Neural cell (in vitro differentiated cells): Measurements from ENCODE around the gene LTO1. TPM values are rescaled to one million over a fixed set of nuclear protein-coding genes. Genes with fewer than 3 reads are reported as not detected.

ENCODE experiments used
- H2AFZ ChIP-seq: fragments of 200-600, 300-800 bp; sonication (generic), shearing (Covaris generic); 2 replicates; pipeline ENCODE4 v1.6.0; 2014; ENCODE audit warnings: low read depth, mild to moderate bottlenecking, antibody characterized with exemption, low read length, moderate library complexity
- H3F3A ChIP-seq: fragments of 200-600 bp; shearing (Covaris generic); 2 replicates; pipeline ENCODE4 v1.6.1; 2016; ENCODE audit warnings: mild to moderate bottlenecking, moderate library complexity, mixed read lengths, antibody characterized with exemption, low read length; ENCODE audit not compliant: insufficient read depth, poor library complexity, severe bottlenecking
- H3K27ac ChIP-seq: fragments of 200-600, 300-800 bp; sonication (generic), shearing (Covaris generic); 2 replicates; pipeline ENCODE4 v1.5.1; 2014; ENCODE audit warnings: mild to moderate bottlenecking, low read length, moderate library complexity
- H3K27me3 ChIP-seq: fragments of 300-800, 200-600 bp; sonication (generic), shearing (Covaris generic); 2 replicates; pipeline ENCODE4 v1.6.0; 2014; ENCODE audit warnings: mild to moderate bottlenecking, low read depth, low read length, moderate library complexity; ENCODE audit not compliant: insufficient read depth
- H3K36me3 ChIP-seq: fragments of 300-800, 200-600 bp; sonication (generic), shearing (Covaris generic); 2 replicates; pipeline ENCODE4 v1.5.1; 2014; ENCODE audit warnings: mild to moderate bottlenecking, antibody characterized with exemption, low read length, moderate library complexity; ENCODE audit not compliant: insufficient read depth
- H3K4me2 ChIP-seq: fragments of 300-800, 200-600 bp; sonication (generic), shearing (Covaris generic); 2 replicates; pipeline ENCODE4 v1.6.0; 2014; ENCODE audit warnings: mild to moderate bottlenecking, low read length
- H3K4me3 ChIP-seq: fragments of 300-800, 200-600 bp; sonication (generic), shearing (Covaris generic); 2 replicates; pipeline ENCODE4 v1.5.1; 2014; ENCODE audit warnings: mild to moderate bottlenecking, low read length, moderate library complexity
- H3K79me2 ChIP-seq: fragments of 200-600 bp; shearing (Covaris generic); replicated peaks from 2 replicates; pipeline ENCODE4 v1.6.0; 2014; ENCODE audit warnings: mild to moderate bottlenecking, low read length, moderate library complexity; ENCODE audit not compliant: insufficient read depth
- H3K9ac ChIP-seq: fragments of 300-800, 200-600 bp; sonication (generic), shearing (Covaris generic); 2 replicates; pipeline ENCODE4 v1.6.1; 2016; ENCODE audit warnings: mild to moderate bottlenecking, low read length, mixed read lengths
- H3K9me2 ChIP-seq: fragments of 200-600 bp; shearing (Covaris generic); 2 replicates; pipeline ENCODE4 v1.6.1; 2016; ENCODE audit warnings: mild to moderate bottlenecking, low read length, mixed read lengths; ENCODE audit not compliant: insufficient read depth
- H3K9me3 ChIP-seq: fragments of 200-600, 300-800 bp; sonication (generic), shearing (Covaris generic); 2 replicates; pipeline ENCODE4 v1.6.1; 2016; ENCODE audit warnings: mild to moderate bottlenecking, mixed run types, low read length, moderate library complexity, mixed read lengths
- H4K20me1 ChIP-seq: fragments of 200-600 bp; shearing (Covaris generic); 2 replicates; pipeline ENCODE4 v1.6.1; 2016; ENCODE audit warnings: mild to moderate bottlenecking, mixed run types; ENCODE audit not compliant: insufficient read depth
- CTCF ChIP-seq: fragments of 450-650 bp; IDR thresholded peaks from 2 replicates; pipeline ENCODE4 v1.5.1; 2014; ENCODE audit warnings: antibody characterized with exemption, mild to moderate bottlenecking, moderate library complexity; ENCODE audit not compliant: poor library complexity, severe bottlenecking
- EP300 ChIP-seq: fragments of 450-650 bp; conservative IDR thresholded peaks from 2 replicates; pipeline ENCODE4 v1.6.1; 2014; ENCODE audit warnings: antibody characterized with exemption, mild to moderate bottlenecking, moderate library complexity; ENCODE audit not compliant: poor library complexity, severe bottlenecking
- EZH2 ChIP-seq: fragments of 200-600, 300-800 bp; shearing (Covaris generic), sonication (generic); IDR thresholded peaks from 2 replicates; pipeline ENCODE4 v1.6.1; 2014; ENCODE audit warnings: antibody characterized with exemption, low read length, borderline replicate concordance, mild to moderate bottlenecking; ENCODE audit not compliant: insufficient read depth, poor library complexity, severe bottlenecking
- MXI1 ChIP-seq: fragments of 450-650 bp; conservative IDR thresholded peaks from 2 replicates; pipeline ENCODE4 v1.6.1; 2014; ENCODE audit warnings: antibody characterized with exemption, mild to moderate bottlenecking; ENCODE audit not compliant: poor library complexity, severe bottlenecking
- POLR2AphosphoS5 ChIP-seq: IDR thresholded peaks from 2 replicates; pipeline ENCODE4 v1.6.1; 2012
- RAD21 ChIP-seq: fragments of 450-650 bp; conservative IDR thresholded peaks from 2 replicates; pipeline ENCODE4 v1.6.1; 2014; ENCODE audit warnings: antibody characterized with exemption, mild to moderate bottlenecking, moderate library complexity
- REST ChIP-seq: IDR thresholded peaks from 2 replicates; pipeline ENCODE4 v1.6.1; 2012; ENCODE audit warnings: borderline replicate concordance
- SMC3 ChIP-seq: fragments of 450-650 bp; conservative IDR thresholded peaks from 2 replicates; pipeline ENCODE4 v1.6.1; 2014; ENCODE audit warnings: antibody characterized with exemption, mild to moderate bottlenecking, moderate library complexity; ENCODE audit not compliant: poor library complexity
- TAF1 ChIP-seq: IDR thresholded peaks from 2 replicates; pipeline ENCODE4 v1.6.1; 2012; ENCODE audit warnings: low read depth
- polyA plus RNA-seq: library from polyadenylated mRNA; depleted of rRNA; stranded (reverse); fragments of >200 nt; gene quantifications from 2 replicates; pipeline ENCODE4 v1.2.3, GENCODE V29; 2014

The LTO1 gene
- polyA plus RNA-seq, 1 donor from 2014 or later = 44.4 TPM

GRCh38 chr11:69667619-69668604, 7.2 kb downstream of the LTO1 start:
- TF ChIP-seq MXI1 = no peak
- TF ChIP-seq SMC3 = no peak
- no peak for TF ChIP-seq EP300
- TF ChIP-seq REST = no peak
- no peak for TF ChIP-seq POLR2AphosphoS5
- no peak for TF ChIP-seq TAF1
- TF ChIP-seq EZH2 = no peak
- no peak for TF ChIP-seq CTCF
- TF ChIP-seq RAD21 = no peak
- no peak overlapping the region for H3K9ac ChIP-seq
- H3F3A ChIP-seq = no peaks in the 10 kb centered on the region
- no peaks in the 10 kb centered on the region for H3K27me3 ChIP-seq
- H3K9me2 ChIP-seq = no peaks in the 10 kb centered on the region
- H3K4me3 ChIP-seq = no peak overlapping the region
- H3K36me3 ChIP-seq = no peaks in the 10 kb centered on the region
- no peaks in the 10 kb centered on the region for H3K79me2 ChIP-seq
- no peak overlapping the region for H2AFZ ChIP-seq
- H3K4me2 ChIP-seq = no peak overlapping the region
- H3K27ac ChIP-seq = no peak overlapping the region
- H4K20me1 ChIP-seq = no peaks in the 10 kb centered on the region
- H3K9me3 ChIP-seq = no peaks in the 10 kb centered on the region

GRCh38 chr11:69666752-69667536, 8.2 kb downstream of the LTO1 start:
- TF ChIP-seq MXI1 (no peak), TAF1 (no peak), EZH2 (no peak), SMC3 (no peak), RAD21 (no peak), CTCF (no peak), POLR2AphosphoS5 (no peak), REST (no peak), EP300 (no peak)
- no peak overlapping the region for H3K4me3 ChIP-seq
- no peaks in the 10 kb centered on the region for H3F3A ChIP-seq
- H3K36me3 ChIP-seq = no peaks in the 10 kb centered on the region
- H3K27me3 ChIP-seq = no peaks in the 10 kb centered on the region
- no peaks in the 10 kb centered on the region for H3K9me2 ChIP-seq
- H3K4me2 ChIP-seq = no peak overlapping the region
- H3K9me3 ChIP-seq = no peaks in the 10 kb centered on the region
- no peaks in the 10 kb centered on the region for H4K20me1 ChIP-seq
- no peak overlapping the region for H2AFZ ChIP-seq
- no peaks in the 10 kb centered on the region for H3K79me2 ChIP-seq
- no peak overlapping the region for H3K27ac ChIP-seq
- H3K9ac ChIP-seq = no peak overlapping the region
